K562 (cell line): Measurements from ENCODE around the gene BEST2. TPM values are rescaled to one million over a fixed set of nuclear protein-coding genes. Genes with fewer than 3 reads are reported as not detected.

ENCODE experiments used
- BHLHE40 ChIP-seq: IDR thresholded peaks from 2 replicates; pipeline ENCODE4 v1.6.1; 2011; ENCODE audit warnings: low read length, improper control_type of control experiment
- CBFA2T2 ChIP-seq: fragments of 450-650 bp; conservative IDR thresholded peaks from 2 replicates; pipeline ENCODE4 v1.6.1; 2017; ENCODE audit warnings: mild to moderate bottlenecking
- KLF13 ChIP-seq: fragments of 450-650 bp; IDR thresholded peaks from 2 replicates; pipeline ENCODE4 v1.6.1; 2016; ENCODE audit warnings: missing genetic modification characterization, low read depth, mild to moderate bottlenecking, missing compliant biosample characterization, moderate library complexity, borderline replicate concordance
- MTA2 ChIP-seq: fragments of 450-650 bp; IDR thresholded peaks from 2 replicates; pipeline ENCODE4 v1.6.1; 2016; ENCODE audit warnings: low read depth
- MTF1 ChIP-seq: fragments of 250-450 bp; sonication (Bioruptor Pico); IDR thresholded peaks from 2 replicates; pipeline ENCODE4 v1.9.0; 2021; ENCODE audit warnings: moderate library complexity, mild to moderate bottlenecking, inconsistent platforms, borderline replicate concordance
- POLR2A ChIP-seq: fragments of 450-650 bp; conservative IDR thresholded peaks from 2 replicates; pipeline ENCODE4 v1.6.1; 2016
- PYGO2 ChIP-seq: fragments of 450-650 bp; IDR thresholded peaks from 2 replicates; pipeline ENCODE4 v1.6.1; 2016; ENCODE audit warnings: mild to moderate bottlenecking, missing genetic modification characterization, moderate library complexity, missing compliant biosample characterization
- SIN3A ChIP-seq, 2 experiments: fragments of 150-350 bp in 1 of 2; IDR thresholded peaks; 2 replicates each; pipeline ENCODE4 v1.6.1; 2011 to 2016; ENCODE audit warnings: borderline replicate concordance in 2 of 2, low read depth in 2 of 2, low read length in 2 of 2, mild to moderate bottlenecking in 2 of 2, moderate library complexity in 2 of 2; ENCODE audit not compliant: control insufficient read depth in 1 of 2
- TFE3 ChIP-seq: fragments of 450-650 bp; formaldehyde crosslinking; IDR thresholded peaks from 2 replicates; pipeline ENCODE4 v1.4.0; 2020; ENCODE audit warnings: mild to moderate bottlenecking, mixed read lengths
- ZNF124 ChIP-seq: sonication (generic); formaldehyde crosslinking; IDR thresholded peaks from 2 replicates; pipeline ENCODE4 v1.8.1; 2022; ENCODE audit warnings: missing genetic modification reagents
- ZNF175 ChIP-seq: fragments of 200-800 bp; sonication (Bioruptor generic); IDR thresholded peaks from 2 replicates; pipeline ENCODE4 v1.6.1; 2016; ENCODE audit warnings: low read depth, mild to moderate bottlenecking, missing genetic modification characterization, missing compliant biosample characterization
- polyA plus RNA-seq, 8 experiments: library from polyadenylated mRNA; depleted of rRNA in 4 of 8; stranded (reverse) in 5 of 8; unstranded in 3 of 8; fragments of >200 nt; fragmentation: Nextera tagmentation in 2 of 8; fragmentation: Illumina TruSeq in 1 of 8; extraction: Ambion mirVana in 2 of 8; extraction: Trizol in 1 of 8; gene quantifications; 2 replicates each; pipeline versions ENCODE4 v1.2.1 to v1.2.3, GENCODE V29; 2011 to 2014; ENCODE audit warnings: inconsistent platforms in 1 of 8, missing spikeins in 1 of 8
- total RNA-seq, 7 experiments: library from RNA; depleted of rRNA in 6 of 7; stranded (reverse); fragments of >200 nt in 6 of 7; fragmentation: Illumina TruSeq in 2 of 7; extraction: Trizol in 2 of 7; gene quantifications; 2 replicates each; pipeline versions ENCODE4 v1.2.1 to v1.2.3, GENCODE V29; 2011 to 2021; ENCODE audit warnings: low replicate concordance in 1 of 7
- TF ChIP-seq, protein P1 (sequence below), 3 experiments: fragments of 200-800 bp in 1 of 3; fragments of 250-450 bp in 1 of 3; fragments of 450-650 bp in 1 of 3; sonication (Bioruptor Pico) in 1 of 3; sonication (Bioruptor generic) in 1 of 3; formaldehyde crosslinking in 1 of 3; IDR thresholded peaks; 2 replicates each; pipeline versions ENCODE4 v1.6.1 to v1.8.0; 2016 to 2022; ENCODE audit warnings: mild to moderate bottlenecking in 2 of 3, missing genetic modification characterization in 2 of 3, missing compliant biosample characterization in 1 of 3, moderate library complexity in 1 of 3
- TF ChIP-seq, protein P2 (sequence below), 2 experiments: fragments of 450-650 bp; conservative IDR thresholded peaks; 2 replicates each; pipeline ENCODE4 v1.6.1; 2017; ENCODE audit warnings: mild to moderate bottlenecking in 2 of 2, moderate library complexity in 2 of 2
- TF ChIP-seq, protein P3 (sequence below): fragments of 450-650 bp; IDR thresholded peaks from 2 replicates; pipeline ENCODE4 v1.6.1; 2016; ENCODE audit warnings: borderline replicate concordance
- TF ChIP-seq, protein P4 (sequence below): sonication (generic); formaldehyde crosslinking; IDR thresholded peaks from 2 replicates; pipeline ENCODE4 v1.9.0; 2022; ENCODE audit warnings: mild to moderate bottlenecking, missing genetic modification reagents

BEST2 gene
- total and polyA plus RNA-seq, 9 of the 15 experiments (the other 6 are each of a cell fraction or from before 2014, with no cell fraction given): not detected

DNA sequence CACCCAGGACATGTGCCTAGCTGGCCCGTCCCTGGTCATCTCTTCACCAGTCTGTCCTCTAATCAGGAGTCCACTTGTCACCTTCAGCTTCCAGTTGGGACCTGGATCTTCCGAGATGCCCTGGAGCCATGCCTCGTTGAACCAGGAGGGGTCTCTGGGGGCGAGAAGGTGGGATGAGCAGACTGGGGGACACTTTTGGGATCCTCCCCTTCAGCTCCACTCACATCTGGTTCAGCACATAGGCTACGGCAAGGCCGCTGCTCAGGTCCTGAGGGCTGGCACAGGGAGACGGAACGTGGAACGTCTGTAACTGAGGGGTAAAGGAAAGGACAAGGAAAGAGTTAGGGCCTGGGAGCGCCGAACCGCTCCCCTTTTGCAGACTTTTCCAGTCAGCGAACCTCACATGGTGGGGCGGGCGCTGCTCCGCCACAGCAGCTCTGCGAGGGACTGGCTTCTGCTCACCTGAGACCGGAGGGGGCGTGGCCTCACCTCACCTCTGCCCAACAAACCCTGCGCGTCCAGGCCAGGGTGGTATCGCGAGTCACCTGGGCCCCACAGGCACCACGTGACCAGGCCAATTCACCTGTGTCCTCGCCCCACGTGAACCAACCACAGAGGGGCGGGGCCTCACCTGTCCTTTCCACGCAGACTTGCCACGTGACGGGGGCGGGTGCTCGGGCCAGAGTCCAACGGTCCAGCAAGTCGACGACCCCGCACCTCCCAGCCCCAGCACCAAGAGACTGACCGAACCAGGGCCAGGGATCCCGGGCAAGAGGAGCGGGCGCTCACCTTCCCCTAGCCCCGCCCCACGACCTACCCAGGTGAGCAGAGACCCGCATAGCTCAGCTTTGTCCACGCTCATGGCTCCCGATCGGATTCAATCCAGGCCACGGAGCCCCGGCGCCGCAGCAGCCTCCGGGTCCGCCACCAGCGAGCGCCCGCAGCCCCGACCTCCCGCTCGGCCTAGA lies 23.3 kb downstream of the BEST2 start, which contains the start of gene HOOK2 (continued):
- TF ChIP-seq KLF13 (tag) (peak; percentile 50; the same call in 1 of the 2 replicates), PYGO2 (tag) (no peak), TFE3 (CRISPR knock-in tag) (peak; percentile 79), ZNF175 (CRISPR knock-in tag) (no peak), MTA2 (no peak), SIN3A (IDR thresholded peaks at IDR 0.05; ENCODE audit: borderline replicate concordance in 2 of 2, control insufficient read depth in 1 of 2, low read depth in 2 of 2, low read length in 2 of 2) (no peak; a peak in 1 of 4 replicates), CBFA2T2 (peak; percentile 62), MTF1 (no peak), ZNF124 (CRISPR knock-in tag) (0 out of 2 replicates have a peak, but pooled peaks have one; percentile 20), POLR2A (peak; percentile 62; the same call in 1 of the 2 replicates), BHLHE40 (peak; percentile 27; the same call in 1 of the 2 replicates)
- TF ChIP-seq, protein P1, sequence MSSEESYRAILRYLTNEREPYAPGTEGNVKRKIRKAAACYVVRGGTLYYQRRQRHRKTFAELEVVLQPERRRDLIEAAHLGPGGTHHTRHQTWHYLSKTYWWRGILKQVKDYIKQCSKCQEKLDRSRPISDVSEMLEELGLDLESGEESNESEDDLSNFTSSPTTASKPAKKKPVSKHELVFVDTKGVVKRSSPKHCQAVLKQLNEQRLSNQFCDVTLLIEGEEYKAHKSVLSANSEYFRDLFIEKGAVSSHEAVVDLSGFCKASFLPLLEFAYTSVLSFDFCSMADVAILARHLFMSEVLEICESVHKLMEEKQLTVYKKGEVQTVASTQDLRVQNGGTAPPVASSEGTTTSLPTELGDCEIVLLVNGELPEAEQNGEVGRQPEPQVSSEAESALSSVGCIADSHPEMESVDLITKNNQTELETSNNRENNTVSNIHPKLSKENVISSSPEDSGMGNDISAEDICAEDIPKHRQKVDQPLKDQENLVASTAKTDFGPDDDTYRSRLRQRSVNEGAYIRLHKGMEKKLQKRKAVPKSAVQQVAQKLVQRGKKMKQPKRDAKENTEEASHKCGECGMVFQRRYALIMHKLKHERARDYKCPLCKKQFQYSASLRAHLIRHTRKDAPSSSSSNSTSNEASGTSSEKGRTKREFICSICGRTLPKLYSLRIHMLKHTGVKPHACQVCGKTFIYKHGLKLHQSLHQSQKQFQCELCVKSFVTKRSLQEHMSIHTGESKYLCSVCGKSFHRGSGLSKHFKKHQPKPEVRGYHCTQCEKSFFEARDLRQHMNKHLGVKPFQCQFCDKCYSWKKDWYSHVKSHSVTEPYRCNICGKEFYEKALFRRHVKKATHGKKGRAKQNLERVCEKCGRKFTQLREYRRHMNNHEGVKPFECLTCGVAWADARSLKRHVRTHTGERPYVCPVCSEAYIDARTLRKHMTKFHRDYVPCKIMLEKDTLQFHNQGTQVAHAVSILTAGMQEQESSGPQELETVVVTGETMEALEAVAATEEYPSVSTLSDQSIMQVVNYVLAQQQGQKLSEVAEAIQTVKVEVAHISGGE (CRISPR knock-in tag; IDR thresholded peaks at IDR 0.05): no peak
- TF ChIP-seq, protein P2, sequence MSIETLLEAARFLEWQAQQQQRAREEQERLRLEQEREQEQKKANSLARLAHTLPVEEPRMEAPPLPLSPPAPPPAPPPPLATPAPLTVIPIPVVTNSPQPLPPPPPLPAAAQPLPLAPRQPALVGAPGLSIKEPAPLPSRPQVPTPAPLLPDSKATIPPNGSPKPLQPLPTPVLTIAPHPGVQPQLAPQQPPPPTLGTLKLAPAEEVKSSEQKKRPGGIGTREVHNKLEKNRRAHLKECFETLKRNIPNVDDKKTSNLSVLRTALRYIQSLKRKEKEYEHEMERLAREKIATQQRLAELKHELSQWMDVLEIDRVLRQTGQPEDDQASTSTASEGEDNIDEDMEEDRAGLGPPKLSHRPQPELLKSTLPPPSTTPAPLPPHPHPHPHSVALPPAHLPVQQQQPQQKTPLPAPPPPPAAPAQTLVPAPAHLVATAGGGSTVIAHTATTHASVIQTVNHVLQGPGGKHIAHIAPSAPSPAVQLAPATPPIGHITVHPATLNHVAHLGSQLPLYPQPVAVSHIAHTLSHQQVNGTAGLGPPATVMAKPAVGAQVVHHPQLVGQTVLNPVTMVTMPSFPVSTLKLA (conservative IDR thresholded peaks at IDR 0.05): peak; percentile 53 to 74; a peak in 3 of 4 replicates
- TF ChIP-seq, protein P3, sequence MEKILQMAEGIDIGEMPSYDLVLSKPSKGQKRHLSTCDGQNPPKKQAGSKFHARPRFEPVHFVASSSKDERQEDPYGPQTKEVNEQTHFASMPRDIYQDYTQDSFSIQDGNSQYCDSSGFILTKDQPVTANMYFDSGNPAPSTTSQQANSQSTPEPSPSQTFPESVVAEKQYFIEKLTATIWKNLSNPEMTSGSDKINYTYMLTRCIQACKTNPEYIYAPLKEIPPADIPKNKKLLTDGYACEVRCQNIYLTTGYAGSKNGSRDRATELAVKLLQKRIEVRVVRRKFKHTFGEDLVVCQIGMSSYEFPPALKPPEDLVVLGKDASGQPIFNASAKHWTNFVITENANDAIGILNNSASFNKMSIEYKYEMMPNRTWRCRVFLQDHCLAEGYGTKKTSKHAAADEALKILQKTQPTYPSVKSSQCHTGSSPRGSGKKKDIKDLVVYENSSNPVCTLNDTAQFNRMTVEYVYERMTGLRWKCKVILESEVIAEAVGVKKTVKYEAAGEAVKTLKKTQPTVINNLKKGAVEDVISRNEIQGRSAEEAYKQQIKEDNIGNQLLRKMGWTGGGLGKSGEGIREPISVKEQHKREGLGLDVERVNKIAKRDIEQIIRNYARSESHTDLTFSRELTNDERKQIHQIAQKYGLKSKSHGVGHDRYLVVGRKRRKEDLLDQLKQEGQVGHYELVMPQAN: peak; percentile 63; the same call in 1 of the 2 replicates
- TF ChIP-seq, protein P4, sequence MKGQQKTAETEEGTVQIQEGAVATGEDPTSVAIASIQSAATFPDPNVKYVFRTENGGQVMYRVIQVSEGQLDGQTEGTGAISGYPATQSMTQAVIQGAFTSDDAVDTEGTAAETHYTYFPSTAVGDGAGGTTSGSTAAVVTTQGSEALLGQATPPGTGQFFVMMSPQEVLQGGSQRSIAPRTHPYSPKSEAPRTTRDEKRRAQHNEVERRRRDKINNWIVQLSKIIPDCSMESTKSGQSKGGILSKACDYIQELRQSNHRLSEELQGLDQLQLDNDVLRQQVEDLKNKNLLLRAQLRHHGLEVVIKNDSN (CRISPR knock-in tag): peak; percentile 94
